ENCODE data around the gene TRIM54. TPM values are rescaled to one million over a fixed set of nuclear protein-coding genes. Genes with fewer than 3 reads are reported as not detected.
"Not testable (repeated sequence)": the region's sequence is repeated elsewhere in the genome, so short reads cannot be mapped to it uniquely, and the experiment has no call there.

The TRIM54 gene
- total and polyA plus RNA-seq, 5 experiments from 2014 or later = 0.19 TPM; not detected in 4

DNA sequence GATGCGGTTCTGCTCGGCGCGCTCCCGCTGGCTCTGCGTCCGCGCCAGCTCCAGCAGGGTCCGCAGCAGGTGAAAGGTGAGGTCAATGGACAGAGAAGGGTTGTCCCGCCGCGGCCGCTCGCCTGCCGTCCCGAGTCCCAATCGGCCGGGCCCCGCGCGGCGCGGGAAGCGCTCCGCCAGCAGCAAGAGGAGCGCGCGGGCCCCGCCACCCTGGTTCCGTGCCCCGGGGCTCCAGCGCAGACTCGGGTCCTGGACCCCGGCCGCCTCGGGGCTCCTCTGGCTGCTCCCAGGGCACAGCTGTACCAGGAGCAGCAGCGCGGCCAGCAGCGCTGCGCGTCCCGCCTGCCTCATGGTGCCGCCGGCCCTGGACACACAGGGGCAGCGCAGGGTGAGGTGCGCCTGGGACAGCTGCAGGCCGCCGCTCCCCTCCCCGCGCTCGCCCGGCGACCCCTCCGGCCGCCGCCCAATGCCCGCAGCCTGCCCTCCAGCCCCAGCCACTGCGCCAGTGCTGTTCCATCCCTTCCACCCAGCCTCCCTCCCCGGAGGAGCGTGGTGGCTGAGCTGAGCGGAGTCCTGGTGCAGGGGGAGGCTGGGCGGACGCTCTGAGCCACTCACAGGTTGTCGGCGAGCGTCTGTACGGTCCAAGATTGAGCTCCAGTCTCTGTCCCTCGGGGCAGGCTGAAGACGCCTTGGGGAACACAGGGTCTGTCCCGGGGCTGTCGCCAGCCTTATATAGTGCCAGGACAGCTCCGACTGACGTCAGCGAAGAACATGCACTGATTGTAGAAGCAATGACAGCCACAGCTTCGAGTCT lies 25.5 kb downstream of the TRIM54 start:
- H3K27ac Mint-ChIP-seq = no peak overlapping the region
- peak overlapping the region in 3 of 10 donors; percentile 48 to 75 (median 71) for H3K4me3 Mint-ChIP-seq
- H3K4me1 Mint-ChIP-seq = peaks cover 5 to 16% (median 11%) of the 10 kb centered on the region in 4 donors
- DNase-seq (no peak), ATAC-seq (no peak)
- H3K36me3 Mint-ChIP-seq = peaks cover 6 to 26% (median 16%) of the 10 kb centered on the region in 3 donors
- H3K27me3 Mint-ChIP-seq = peaks cover 8 to 32% (median 13%) of the 10 kb centered on the region in 5 donors
- no peaks in the 10 kb centered on the region for H3K9me3 Mint-ChIP-seq
- POLR2A ChIA-PET = no interaction called here

- H3K36me3 Mint-ChIP-seq = peaks cover 6 to 26% (median 16%) of the 10 kb centered on the region in 3 donors
- peak within 1 kb of the TSS in 7 of 10 donors; percentile 28 to 75 (median 48) for H3K4me3 Mint-ChIP-seq
- POLR2A ChIA-PET = no interaction called here
- peaks cover 8 to 32% (median 13%) of the 10 kb centered on the region in 5 donors for H3K27me3 Mint-ChIP-seq
- no peaks in the 10 kb centered on the region for H3K9me3 Mint-ChIP-seq
- H3K27ac Mint-ChIP-seq = peak within 1 kb of the TSS in 1 of 10 donors; percentile 8
- no peak for DNase-seq
- ATAC-seq = no peak
- H3K4me1 Mint-ChIP-seq = peaks cover 8 to 13% (median 9%) of the 10 kb centered on the region in 4 donors
Observed at GRCh38 chr2:27308359-27308881, 26.2 kb downstream of the TRIM54 start, which contains the start of gene UCN. UCN (minus strand) TSS chr2:27308445; CDS start chr2:27307895, 550 bp downstream.

DNA sequence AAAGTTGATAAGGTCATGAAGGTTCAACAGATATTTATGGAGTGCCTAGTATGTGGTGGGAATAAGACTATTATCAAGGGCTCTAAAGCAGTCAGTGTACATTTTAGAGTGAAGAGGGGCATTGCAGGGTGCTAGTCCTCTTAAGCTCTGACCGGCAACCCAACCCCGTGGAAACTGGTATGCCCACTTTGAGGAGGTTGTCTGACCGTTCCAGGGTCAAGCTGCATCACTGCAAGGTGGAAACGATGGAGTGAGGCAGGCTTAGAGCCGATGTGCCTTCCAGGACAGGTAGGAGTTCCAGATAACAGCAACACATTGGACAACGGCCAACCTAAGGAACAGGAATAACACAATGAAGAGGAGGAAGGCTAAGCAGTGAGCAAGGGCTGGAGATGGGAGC lies 27.4 kb downstream of the TRIM54 start:
- peaks cover 8 to 13% (median 9%) of the 10 kb centered on the region in 4 donors for H3K4me1 Mint-ChIP-seq
- peaks cover 6 to 26% (median 16%) of the 10 kb centered on the region in 3 donors for H3K36me3 Mint-ChIP-seq
- ATAC-seq (no peak), DNase-seq (no peak)
- peaks cover 7 to 27% (median 8%) of the 10 kb centered on the region in 5 donors for H3K27me3 Mint-ChIP-seq
- POLR2A ChIA-PET = no interaction called here
- no peak overlapping the region for H3K4me3 Mint-ChIP-seq
- no peaks in the 10 kb centered on the region for H3K9me3 Mint-ChIP-seq
- H3K27ac Mint-ChIP-seq = peak overlapping the region in 1 of 10 donors; percentile 7

GRCh38 chr2:27312152-27312551 lies 29.9 kb downstream of the TRIM54 start:
- Mint-ChIP-seq H3K36me3 (peaks cover 6 to 26% (median 16%) of the 10 kb centered on the region in 3 donors), H3K4me3 (no peak overlapping the region)

GRCh38 chr2:27313882-27314645 lies 31.8 kb downstream of the TRIM54 start:
- DNase-seq = no peak

More at GRCh38 chr2:27312152-27312551, 29.9 kb downstream of the TRIM54 start:
- DNase-seq = no peak
- H3K9me3 Mint-ChIP-seq = no peaks in the 10 kb centered on the region
- H3K4me1 Mint-ChIP-seq = peaks cover 2 to 8% (median 4%) of the 10 kb centered on the region in 4 donors
- H3K27ac Mint-ChIP-seq = peak overlapping the region in 1 of 10 donors; percentile 54
- no peak for ATAC-seq
- POLR2A ChIA-PET = no interaction called here
- H3K27me3 Mint-ChIP-seq = peaks cover 0 to 3% (median 0%) of the 10 kb centered on the region in 5 donors

GRCh38 chr2:27314709-27315108 lies 32.5 kb downstream of the TRIM54 start:
- H3K36me3 Mint-ChIP-seq = peaks cover 1 to 16% (median 8%) of the 10 kb centered on the region in 3 donors
- POLR2A ChIA-PET = interaction anchor here (1.0 kb wide), 1 partner anchor 9 kb away, joined by 3 read pairs; no protein-coding TSS in a partner anchor

More at GRCh38 chr2:27313882-27314645, 31.8 kb downstream of the TRIM54 start:
- Mint-ChIP-seq H3K27me3 (no peaks in the 10 kb centered on the region), H3K36me3 (peaks cover 6 to 21% (median 12%) of the 10 kb centered on the region in 3 donors), H3K4me3 (no peak overlapping the region), H3K4me1 (peaks cover 0 to 8% (median 2%) of the 10 kb centered on the region in 4 donors), H3K27ac (peak overlapping the region in 2 of 10 donors; percentile 9 to 57), H3K9me3 (no peaks in the 10 kb centered on the region)
- no peak for ATAC-seq
- POLR2A ChIA-PET = no interaction called here

DNA sequence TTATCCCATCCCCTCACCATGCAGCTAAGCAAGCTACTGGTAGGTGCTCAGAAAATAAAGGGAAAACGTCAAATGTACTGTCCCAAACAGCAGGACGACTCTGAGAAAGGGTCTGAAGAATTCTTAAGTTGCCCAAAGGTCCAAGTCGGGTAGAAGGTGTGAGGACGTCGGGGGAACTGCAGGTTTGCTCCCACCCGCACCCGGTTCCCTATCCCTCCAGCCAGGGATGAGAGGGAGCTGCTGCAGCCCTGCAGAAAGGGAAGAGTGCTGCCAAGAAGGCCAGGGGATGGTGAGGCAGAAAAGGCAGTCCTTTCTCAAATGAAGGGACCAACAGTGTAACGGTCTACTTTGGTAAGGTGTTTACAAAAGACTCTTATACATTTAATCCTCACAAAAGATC lies 32.9 kb downstream of the TRIM54 start:
- peaks cover 0 to 14% (median 6%) of the 10 kb centered on the region in 3 donors for H3K36me3 Mint-ChIP-seq
- no peaks in the 10 kb centered on the region for H3K9me3 Mint-ChIP-seq
- peak overlapping the region in 2 of 10 donors; percentile 1 to 57 for H3K27ac Mint-ChIP-seq
- POLR2A ChIA-PET = interaction anchor here (1.0 kb wide), 1 partner anchor 9 kb away, joined by 3 read pairs; no protein-coding TSS in a partner anchor
- peaks cover 0 to 8% (median 2%) of the 10 kb centered on the region in 4 donors for H3K4me1 Mint-ChIP-seq
- no peak for DNase-seq
- no peaks in the 10 kb centered on the region for H3K27me3 Mint-ChIP-seq
- no peak overlapping the region for H3K4me3 Mint-ChIP-seq
- no peak for ATAC-seq

More at GRCh38 chr2:27314709-27315108, 32.5 kb downstream of the TRIM54 start:
- peak overlapping the region in 2 of 10 donors; percentile 1 to 57 for H3K27ac Mint-ChIP-seq
- no peaks in the 10 kb centered on the region for H3K27me3 Mint-ChIP-seq
- no peak for ATAC-seq
- no peak for DNase-seq
- H3K9me3 Mint-ChIP-seq = no peaks in the 10 kb centered on the region
- H3K4me3 Mint-ChIP-seq = no peak overlapping the region
- H3K4me1 Mint-ChIP-seq = peaks cover 0 to 8% (median 2%) of the 10 kb centered on the region in 4 donors

GRCh38 chr2:27316655-27317412 lies 34.6 kb downstream of the TRIM54 start:
- no peak overlapping the region for H3K27ac Mint-ChIP-seq
- H3K36me3 Mint-ChIP-seq = peaks cover 0 to 7% (median 4%) of the 10 kb centered on the region in 3 donors
- no peak overlapping the region for H3K4me3 Mint-ChIP-seq
- peaks cover 7 to 15% (median 10%) of the 10 kb centered on the region in 4 donors for H3K4me1 Mint-ChIP-seq
- H3K27me3 Mint-ChIP-seq = no peaks in the 10 kb centered on the region
- DNase-seq (no peak), ATAC-seq (no peak)
- POLR2A ChIA-PET = no interaction called here
- no peaks in the 10 kb centered on the region for H3K9me3 Mint-ChIP-seq

DNA sequence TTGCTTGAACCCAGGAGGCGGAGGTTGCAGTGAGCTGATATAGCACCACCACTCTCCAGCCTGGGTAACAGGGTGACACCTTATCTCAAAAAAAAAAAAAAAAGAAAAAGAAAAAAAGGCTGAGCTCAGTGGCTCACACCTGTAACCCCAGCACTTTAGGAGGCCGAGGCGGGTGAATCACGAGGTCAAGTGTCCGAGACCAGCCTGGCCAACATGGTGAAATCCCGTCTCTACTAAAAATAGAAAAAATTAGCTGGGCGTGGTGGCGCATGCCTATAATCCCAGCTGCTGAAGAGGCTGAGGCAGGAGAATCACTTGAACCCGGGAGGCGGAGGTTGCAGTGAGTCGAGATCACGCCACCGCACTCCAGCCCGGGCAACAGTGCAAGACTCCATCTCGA lies 37.6 kb downstream of the TRIM54 start:
- POLR2A ChIA-PET, H3K4me3 Mint-ChIP-seq, H3K27me3 Mint-ChIP-seq, H3K36me3 Mint-ChIP-seq, H3K9me3 Mint-ChIP-seq, DNase-seq, H3K27ac Mint-ChIP-seq, ATAC-seq: not testable (repeated sequence)
- H3K4me1 Mint-ChIP-seq = peaks cover 12 to 35% (median 31%) of the 10 kb centered on the region in 4 donors

DNA sequence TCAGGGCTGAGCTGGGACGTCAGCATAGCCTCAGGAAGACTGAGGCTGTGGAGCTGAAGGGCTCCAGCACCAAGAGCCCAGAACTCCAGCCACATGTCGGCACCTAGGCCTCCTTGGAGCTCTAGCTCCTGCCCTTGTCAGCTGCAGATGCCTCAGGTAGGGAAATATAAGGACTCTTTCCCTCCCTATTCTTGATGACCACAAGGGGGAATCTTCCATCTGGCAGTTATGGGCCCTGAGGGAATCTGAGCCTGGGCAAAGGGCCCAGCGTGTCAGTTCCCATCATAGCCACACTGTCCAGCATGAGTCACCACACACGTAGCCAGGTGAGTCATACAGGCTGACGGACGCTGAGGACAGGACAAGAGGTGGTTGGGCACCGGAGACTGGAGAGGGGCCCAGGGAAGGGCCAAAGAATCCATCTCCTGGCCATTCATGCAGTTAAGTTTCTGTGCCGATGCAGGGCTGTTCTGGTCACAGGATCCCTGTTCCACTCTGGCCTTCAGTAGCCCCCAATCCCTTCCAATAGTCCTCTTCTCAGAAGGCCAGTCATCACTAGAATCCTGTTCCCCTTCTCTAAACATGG lies 38.8 kb downstream of the TRIM54 start:
- Mint-ChIP-seq H3K27ac (peak overlapping the region in 7 of 10 donors; percentile 48 to 100 (median 69)), H3K36me3 (peaks cover 0 to 7% (median 2%) of the 10 kb centered on the region in 3 donors), H3K27me3 (no peaks in the 10 kb centered on the region), H3K9me3 (no peaks in the 10 kb centered on the region), H3K4me3 (peak overlapping the region in 7 of 10 donors; percentile 31 to 99 (median 65)), H3K4me1 (peaks cover 12 to 35% (median 31%) of the 10 kb centered on the region in 4 donors)
- POLR2A ChIA-PET = interaction anchor here (0.6 kb wide), 1 partner anchor 194 kb away, joined by 6 read pairs; no protein-coding TSS in a partner anchor
- no peak for ATAC-seq
- DNase-seq = no peak

GRCh38 chr2:27322301-27322765 lies 40.1 kb downstream of the TRIM54 start:
- no peaks in the 10 kb centered on the region for H3K9me3 Mint-ChIP-seq
- peaks cover 6 to 20% (median 10%) of the 10 kb centered on the region in 3 donors for H3K36me3 Mint-ChIP-seq
- peaks cover 12 to 32% (median 31%) of the 10 kb centered on the region in 4 donors for H3K4me1 Mint-ChIP-seq
- no peaks in the 10 kb centered on the region for H3K27me3 Mint-ChIP-seq
- POLR2A ChIA-PET = interaction anchor here (0.6 to 2.7 kb wide), 12 partner anchors 11 to 307 kb away, joined by 3 to 30 read pairs (median 4); partner anchors contain the start of genes CCDC121, EIF2B4, GPN1 and GTF3C2
- peak overlapping the region; percentile 97 to 100 (median 99) for H3K27ac Mint-ChIP-seq
- peak in 3 of 10 donors; percentile 11 to 21 (median 15) for DNase-seq
- ATAC-seq = peak; percentile 9 to 29
- H3K4me3 Mint-ChIP-seq = peak overlapping the region; percentile 91 to 100 (median 98)
